Endothelial cell of umbilical vein (primary cell): ENCODE data around the gene UBXN11.

ENCODE experiments used
- CTCF ChIP-seq, 2 donors: IDR thresholded peaks; 1 replicate in 1 of 2; 2 replicates in 1 of 2; pipeline ENCODE4 v1.5.1; 2011; ENCODE audit warnings: low read length in 2 of 2, mild to moderate bottlenecking in 2 of 2, moderate library complexity in 2 of 2, control low read depth in 1 of 2, inconsistent platforms in 1 of 2, low read depth in 1 of 2; ENCODE audit not compliant: insufficient read depth in 1 of 2; ENCODE audit errors: extremely low read depth in 1 of 2
- EZH2 ChIP-seq: IDR thresholded peaks from 2 replicates; pipeline ENCODE4 v1.6.1; 2012; ENCODE audit warnings: borderline replicate concordance, low read depth, mild to moderate bottlenecking, moderate library complexity, low read length, inconsistent platforms; ENCODE audit not compliant: severe bottlenecking
- FOS ChIP-seq: IDR thresholded peaks from 2 replicates; pipeline ENCODE4 v1.6.1; 2011; ENCODE audit warnings: mild to moderate bottlenecking, low read length, moderate library complexity, borderline replicate concordance; ENCODE audit not compliant: insufficient read depth
- GATA2 ChIP-seq: IDR thresholded peaks from 2 replicates; pipeline ENCODE4 v1.7.0; 2011; ENCODE audit warnings: low read depth, mild to moderate bottlenecking, moderate library complexity, mixed read lengths, low read length; ENCODE audit not compliant: insufficient read length, insufficient read depth
- JUN ChIP-seq: IDR thresholded peaks from 2 replicates; pipeline ENCODE4 v1.6.1; 2011; ENCODE audit warnings: borderline replicate concordance, low read depth; ENCODE audit not compliant: insufficient read length, insufficient read depth
- MAX ChIP-seq: IDR thresholded peaks from 2 replicates; pipeline ENCODE4 v1.6.1; 2011; ENCODE audit not compliant: insufficient read depth, insufficient read length
- MYC ChIP-seq: IDR thresholded peaks from one replicate; pipeline ENCODE4 v1.6.1; 2011; ENCODE audit warnings: mild to moderate bottlenecking, low read depth, low read length
- POLR2A ChIP-seq: IDR thresholded peaks from 2 replicates; pipeline ENCODE4 v1.6.1; 2012; ENCODE audit warnings: low read depth, mild to moderate bottlenecking, control low read depth, low read length
- POLR2AphosphoS5 ChIP-seq: IDR thresholded peaks from 2 replicates; pipeline ENCODE4 v1.6.1; 2012; ENCODE audit warnings: low read depth, mild to moderate bottlenecking, control low read depth, low read length, moderate library complexity; ENCODE audit not compliant: insufficient read depth

GRCh38 chr1:26315874-26316850, 9.7 kb upstream of the UBXN11 start:
- TF ChIP-seq POLR2AphosphoS5 (no peak), CTCF (IDR thresholded peaks at IDR 0.05; ENCODE audit: extremely low read depth in 1 of 2, insufficient read depth in 1 of 2, low read depth in 1 of 2, low read length in 2 of 2) (no peak), POLR2A (no peak), MAX (no peak), MYC (no peak), EZH2 (no peak), FOS (no peak), GATA2 (no peak), JUN (no peak)
